Trophoblast cell (in vitro differentiated cells and primary cell): ENCODE data around the gene KRT12.

Source experiments
- DNase-seq, 2 donors: peaks; one replicate each; pipeline ENCODE4 v3.0.0-alpha.2; 2016
- H2AFZ ChIP-seq: 2 replicates; pipeline ENCODE4 v1.6.1; 2013; ENCODE audit warnings: low read length, moderate library complexity, mild to moderate bottlenecking; ENCODE audit not compliant: insufficient read depth, poor library complexity
- H2AK5ac ChIP-seq: 2 replicates; pipeline ENCODE4 v1.6.1; 2013; ENCODE audit warnings: mild to moderate bottlenecking, low read length
- H2BK120ac ChIP-seq: 2 replicates; pipeline ENCODE4 v1.6.1; 2013; ENCODE audit warnings: low read length, mild to moderate bottlenecking, moderate library complexity; ENCODE audit not compliant: insufficient read depth, poor library complexity
- H2BK12ac ChIP-seq: 2 replicates; pipeline ENCODE4 v1.6.1; 2013; ENCODE audit warnings: mild to moderate bottlenecking, low read length, moderate library complexity
- H2BK5ac ChIP-seq: 2 replicates; pipeline ENCODE4 v1.6.1; 2013; ENCODE audit warnings: low read length, low read depth, moderate library complexity, mild to moderate bottlenecking; ENCODE audit not compliant: poor library complexity
- H3K14ac ChIP-seq: 2 replicates; pipeline ENCODE4 v1.6.1; 2013; ENCODE audit warnings: mild to moderate bottlenecking, low read length
- H3K18ac ChIP-seq: 2 replicates; pipeline ENCODE4 v1.6.1; 2013; ENCODE audit warnings: mild to moderate bottlenecking, low read length
- H3K23ac ChIP-seq: 2 replicates; pipeline ENCODE4 v1.6.1; 2013; ENCODE audit warnings: low read length
- H3K27ac ChIP-seq: 2 replicates; pipeline ENCODE4 v1.5.1; 2013; ENCODE audit warnings: low read depth, mild to moderate bottlenecking, inconsistent platforms, low read length, moderate library complexity
- H3K27me3 ChIP-seq: 2 replicates; pipeline ENCODE4 v1.6.1; 2013; ENCODE audit warnings: inconsistent platforms, mild to moderate bottlenecking, low read length, moderate library complexity; ENCODE audit not compliant: insufficient read depth
- H3K36me3 ChIP-seq, 2 experiments: 1 replicate in 1 of 2; 2 replicates in 1 of 2; pipeline ENCODE4 v1.6.1; 2013; ENCODE audit warnings: low read length in 2 of 2, mild to moderate bottlenecking in 2 of 2, moderate library complexity in 1 of 2; ENCODE audit not compliant: insufficient read depth in 2 of 2, control insufficient read depth in 1 of 2
- H3K4ac ChIP-seq: 2 replicates; pipeline ENCODE4 v1.6.1; 2013; ENCODE audit warnings: low read depth, mild to moderate bottlenecking, low read length, moderate library complexity
- H3K4me1 ChIP-seq, 2 experiments: 1 replicate in 1 of 2; 2 replicates in 1 of 2; pipeline ENCODE4 v1.6.1; 2013; ENCODE audit warnings: low read length in 2 of 2, mild to moderate bottlenecking in 2 of 2, moderate library complexity in 1 of 2; ENCODE audit not compliant: insufficient read depth in 2 of 2, control insufficient read depth in 1 of 2
- H3K4me2 ChIP-seq: 2 replicates; pipeline ENCODE4 v1.6.1; 2013; ENCODE audit warnings: inconsistent platforms, mild to moderate bottlenecking, low read length, moderate library complexity
- H3K4me3 ChIP-seq: 2 replicates; pipeline ENCODE4 v1.5.1; 2013; ENCODE audit warnings: mild to moderate bottlenecking, low read depth, low read length, inconsistent platforms
- H3K79me1 ChIP-seq: one replicate; pipeline ENCODE4 v1.6.1; 2013; ENCODE audit warnings: low read length
- H3K79me2 ChIP-seq: 2 replicates; pipeline ENCODE4 v1.6.1; 2013; ENCODE audit warnings: low read length, mild to moderate bottlenecking; ENCODE audit not compliant: control insufficient read depth, insufficient read depth, poor library complexity
- H3K9ac ChIP-seq: 2 replicates; pipeline ENCODE4 v1.6.1; 2013; ENCODE audit warnings: mild to moderate bottlenecking, low read length
- H3K9me3 ChIP-seq: 2 replicates; pipeline ENCODE4 v1.6.1; 2013; ENCODE audit warnings: low read depth, mild to moderate bottlenecking, control low read depth, inconsistent platforms, low read length; ENCODE audit not compliant: insufficient read depth
- H4K12ac ChIP-seq: 2 replicates; pipeline ENCODE4 v1.6.1; 2013; ENCODE audit warnings: low read depth, mild to moderate bottlenecking, low read length, moderate library complexity
- H4K8ac ChIP-seq: 2 replicates; pipeline ENCODE4 v1.6.1; 2013; ENCODE audit warnings: low read depth, mild to moderate bottlenecking, low read length, moderate library complexity
- H4K91ac ChIP-seq: one replicate; pipeline ENCODE4 v1.6.1; 2013; ENCODE audit warnings: low read depth, mild to moderate bottlenecking, low read length, moderate library complexity
- WGBS: extraction: QIAGEN DNeasy Blood & Tissue Kit; methylation state at CpG from one replicate; pipeline ENCODE4 v1.1.7; 2013; ENCODE audit warnings: missing lambda C conversion rate; ENCODE audit not compliant: insufficient read length, insufficient coverage; ENCODE audit errors: extremely low coverage; 5-methylcytosine and 5-hydroxymethylcytosine counted together

The KRT12 gene

DNA sequence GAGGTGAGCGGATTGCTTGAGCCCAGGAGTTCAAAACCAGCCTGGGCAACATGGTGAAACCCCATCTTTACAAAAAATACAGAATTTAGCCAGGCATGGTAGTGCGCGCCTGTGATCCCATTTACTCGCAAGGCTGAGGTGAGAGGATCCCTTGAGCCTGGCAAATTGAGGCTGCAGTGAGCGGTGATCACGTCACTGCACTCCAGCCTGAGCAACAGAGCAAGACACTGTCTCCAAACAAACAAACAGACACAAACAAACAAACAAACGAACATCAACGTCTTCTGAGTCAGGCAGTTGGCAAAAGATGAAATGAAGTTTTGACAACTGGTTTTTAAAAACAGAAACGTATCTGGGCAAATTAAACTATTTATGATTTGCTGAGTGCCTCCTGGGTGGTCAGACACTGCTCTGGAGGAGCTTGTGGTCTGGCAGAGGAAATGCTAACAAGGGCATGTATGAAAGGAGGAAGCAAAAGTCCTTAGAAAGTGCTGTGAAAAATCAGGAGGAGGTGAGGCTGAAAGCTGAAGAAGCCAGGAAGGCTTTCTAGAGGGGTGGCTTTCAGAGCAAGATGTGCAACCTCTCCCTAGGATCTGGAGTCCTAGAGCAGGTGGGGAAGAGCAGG, 28.2 kb upstream of the KRT12 start:
- Histone ChIP-seq H3K9me3 (no peaks in the 10 kb centered on the region), H3K4ac (no peak overlapping the region), H3K4me1 (no peaks in the 10 kb centered on the region), H3K14ac (no peak overlapping the region), H4K91ac (no peak overlapping the region), H3K27ac (no peak overlapping the region), H4K8ac (no peak overlapping the region), H3K79me2 (no peaks in the 10 kb centered on the region), H3K4me2 (no peak overlapping the region), H3K9ac (no peak overlapping the region), H3K27me3 (no peaks in the 10 kb centered on the region), H3K79me1 (no peaks in the 10 kb centered on the region), H4K12ac (no peak overlapping the region), H3K4me3 (no peak overlapping the region), H2BK5ac (no peak overlapping the region), H3K36me3 (no peaks in the 10 kb centered on the region), H2AFZ (no peak overlapping the region), H3K18ac (no peak overlapping the region), H2BK12ac (no peak overlapping the region), H2BK120ac (no peak overlapping the region), H2AK5ac (no peak overlapping the region), H3K23ac (no peak overlapping the region)
- no CpG with 5 or more reads among the region's 9 CpGs for WGBS
- DNase-seq, result no peak

DNA sequence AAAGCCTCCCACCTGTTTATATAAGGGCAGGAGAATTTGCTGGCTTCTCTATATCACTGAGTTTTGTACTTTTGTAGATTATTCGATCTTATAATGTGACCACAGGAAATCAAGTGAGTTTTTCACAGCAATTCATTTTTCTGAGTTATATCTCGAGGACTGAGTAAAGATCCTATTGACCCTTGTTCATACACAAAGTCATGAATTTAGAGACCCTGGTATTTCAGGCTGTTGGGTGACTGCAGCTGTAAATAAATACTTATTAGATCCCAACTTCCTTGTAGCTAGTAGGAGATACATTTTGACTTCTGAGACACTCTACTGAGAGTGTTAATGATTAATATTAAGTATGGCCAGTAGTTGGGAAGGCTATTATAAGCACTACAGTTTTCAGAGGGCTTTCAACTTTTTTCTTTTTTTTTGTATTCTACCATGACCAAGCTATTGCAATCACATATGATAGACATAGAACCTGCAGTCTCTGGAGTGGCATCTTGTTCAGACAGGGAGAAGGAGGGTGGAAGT, 21.2 kb upstream of the KRT12 start:
- no peaks in the 10 kb centered on the region for H3K27me3 ChIP-seq

DNA sequence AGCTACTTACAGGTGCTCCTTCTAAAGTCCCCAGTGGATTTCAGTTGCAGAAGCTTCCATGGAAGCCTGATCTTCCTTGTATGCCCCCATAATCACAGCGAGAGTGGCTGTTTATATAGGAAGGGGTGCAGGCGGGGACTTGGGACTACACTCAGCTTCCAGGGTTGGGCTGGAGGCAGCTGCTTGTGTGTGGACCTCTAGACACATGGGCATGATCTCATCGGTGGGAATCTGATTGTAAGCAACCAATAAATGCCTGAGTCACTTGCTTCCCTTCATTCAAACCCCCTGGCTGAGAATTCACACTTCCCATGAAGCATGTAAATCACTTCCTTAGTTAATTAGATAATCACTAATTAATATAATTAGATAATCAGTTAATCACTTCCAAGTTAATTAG, 19.1 kb upstream of the KRT12 start:
- Histone ChIP-seq H3K9me3 (no peaks in the 10 kb centered on the region), H3K23ac (no peak overlapping the region), H3K14ac (no peak overlapping the region), H3K4ac (no peak overlapping the region), H3K27ac (no peak overlapping the region), H3K18ac (no peak overlapping the region), H3K79me2 (no peaks in the 10 kb centered on the region), H4K8ac (no peak overlapping the region), H2AK5ac (no peak overlapping the region), H3K9ac (no peak overlapping the region), H3K36me3 (no peaks in the 10 kb centered on the region), H4K12ac (no peak overlapping the region), H3K27me3 (no peaks in the 10 kb centered on the region), H3K4me2 (no peak overlapping the region), H3K4me3 (no peak overlapping the region), H3K4me1 (no peaks in the 10 kb centered on the region), H2BK12ac (no peak overlapping the region), H4K91ac (no peak overlapping the region), H2AFZ (no peak overlapping the region), H3K79me1 (no peaks in the 10 kb centered on the region), H2BK5ac (no peak overlapping the region), H2BK120ac (no peak overlapping the region)
- no CpG with 5 or more reads among the region's 3 CpGs for WGBS
- DNase-seq, result no peak

More for the DNA sequence above, 21.2 kb upstream of the KRT12 start:
- H2AFZ ChIP-seq, result no peak overlapping the region
- no CpG with 5 or more reads among the region's 2 CpGs for WGBS
- no peak overlapping the region for H3K9ac ChIP-seq
- no peak overlapping the region for H2BK5ac ChIP-seq
- H3K79me1 ChIP-seq, result no peaks in the 10 kb centered on the region
- H3K14ac ChIP-seq, result no peak overlapping the region
- H4K8ac ChIP-seq, result no peak overlapping the region
- no peaks in the 10 kb centered on the region for H3K4me1 ChIP-seq
- DNase-seq, result no peak
- H3K4ac ChIP-seq, result no peak overlapping the region
- no peak overlapping the region for H4K91ac ChIP-seq
- no peak overlapping the region for H3K4me2 ChIP-seq
- H3K18ac ChIP-seq, result no peak overlapping the region
- H2BK120ac ChIP-seq, result no peak overlapping the region
- H3K4me3 ChIP-seq, result no peak overlapping the region
- H2BK12ac ChIP-seq, result no peak overlapping the region
- H3K23ac ChIP-seq, result no peak overlapping the region
- no peaks in the 10 kb centered on the region for H3K79me2 ChIP-seq
- no peak overlapping the region for H4K12ac ChIP-seq
- H3K36me3 ChIP-seq, result no peaks in the 10 kb centered on the region
- no peaks in the 10 kb centered on the region for H3K9me3 ChIP-seq
- H3K27ac ChIP-seq, result no peak overlapping the region
- no peak overlapping the region for H2AK5ac ChIP-seq

DNA sequence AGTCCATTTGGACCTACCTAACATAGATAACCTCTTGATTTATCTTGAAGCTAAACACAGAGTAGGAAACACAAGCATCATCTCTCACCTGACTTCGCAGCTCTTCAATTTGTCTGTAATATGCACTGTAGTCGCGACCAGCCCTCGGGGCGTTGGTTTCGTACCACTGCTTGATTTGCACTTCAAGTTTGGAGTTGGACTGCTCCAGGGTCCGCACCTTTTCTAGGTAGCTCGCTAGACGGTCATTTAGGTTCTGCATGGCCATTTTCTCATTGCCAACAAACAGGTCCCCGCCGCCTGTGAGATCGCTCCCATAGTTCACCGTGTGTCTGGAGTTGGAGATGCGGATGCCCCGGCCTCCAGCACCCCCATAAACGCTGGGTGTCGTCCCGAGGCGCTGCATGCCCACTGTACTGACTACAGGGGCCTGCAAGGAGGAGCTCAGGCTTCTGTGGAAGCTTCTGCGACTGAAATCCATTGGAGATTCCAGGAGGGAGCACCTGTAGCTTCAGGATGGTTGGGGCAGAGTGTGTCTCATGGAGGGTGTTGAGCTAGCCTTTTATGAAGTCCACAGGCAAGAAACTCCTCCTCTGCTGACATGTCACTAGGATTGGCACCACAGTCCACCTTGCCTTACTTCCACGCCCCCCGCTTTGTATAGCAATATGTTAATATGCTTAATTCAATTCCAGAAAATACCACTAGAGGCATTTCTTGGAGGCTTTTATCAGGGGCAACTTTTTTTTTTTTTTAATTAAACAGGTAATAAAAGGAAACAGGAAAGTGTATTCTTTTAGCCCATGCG, 17.9 kb upstream of the KRT12 start, which contains the start of gene KRT20:
TSS of gene KRT20 (minus strand) at position 535 of the 805 bp plus-strand sequence. CDS start at position 478, 57 bp downstream.
- Histone ChIP-seq H3K4me1 (no peaks in the 10 kb centered on the region), H3K23ac (no peak within 1 kb of the TSS), H3K79me1 (no peaks in the 10 kb centered on the region), H2BK120ac (no peak within 1 kb of the TSS), H3K9ac (no peak within 1 kb of the TSS), H3K27me3 (no peaks in the 10 kb centered on the region), H3K4me2 (no peak within 1 kb of the TSS), H3K14ac (no peak within 1 kb of the TSS), H4K8ac (no peak within 1 kb of the TSS), H2AFZ (no peak within 1 kb of the TSS), H3K36me3 (no peaks in the 10 kb centered on the region), H3K18ac (no peak within 1 kb of the TSS), H4K91ac (no peak within 1 kb of the TSS), H3K4ac (no peak within 1 kb of the TSS), H2BK12ac (no peak within 1 kb of the TSS), H2AK5ac (no peak within 1 kb of the TSS), H3K4me3 (no peak within 1 kb of the TSS), H3K27ac (no peak within 1 kb of the TSS), H4K12ac (no peak within 1 kb of the TSS), H3K79me2 (no peaks in the 10 kb centered on the region), H2BK5ac (no peak within 1 kb of the TSS), H3K9me3 (no peaks in the 10 kb centered on the region)
- WGBS, result no CpG with 5 or more reads among the region's 23 CpGs
- no peak for DNase-seq
